H9 (cell line): Measurements from ENCODE around the gene DLG2. TPM values are rescaled to one million over a fixed set of nuclear protein-coding genes. Genes with fewer than 3 reads are reported as not detected.

Experiments used
- DNase-seq: peaks from one replicate; pipeline ENCODE4 v3.0.0-alpha.2; 2017
- H2AFZ ChIP-seq: one replicate; pipeline ENCODE4 v1.6.1; 2013; ENCODE audit warnings: mild to moderate bottlenecking, low read length, control low read depth, moderate library complexity
- H2AK5ac ChIP-seq: 2 replicates; pipeline ENCODE4 v1.6.1; 2013; ENCODE audit warnings: low read length, control low read depth, mixed read lengths; ENCODE audit not compliant: insufficient read length
- H2BK120ac ChIP-seq: one replicate; pipeline ENCODE4 v1.6.1; 2013; ENCODE audit warnings: low read depth, mild to moderate bottlenecking, low read length, control low read depth, inconsistent platforms; ENCODE audit not compliant: poor library complexity, severe bottlenecking
- H2BK12ac ChIP-seq: 2 replicates; pipeline ENCODE4 v1.6.1; 2013; ENCODE audit warnings: low read length, control low read depth, mixed read lengths, low read depth; ENCODE audit not compliant: insufficient read length
- H2BK15ac ChIP-seq: 2 replicates; pipeline ENCODE4 v1.6.1; 2013; ENCODE audit warnings: low read depth, low read length, control low read depth
- H2BK20ac ChIP-seq: one replicate; pipeline ENCODE4 v1.6.1; 2013; ENCODE audit warnings: low read depth, mild to moderate bottlenecking, low read length, control low read depth, inconsistent platforms; ENCODE audit not compliant: poor library complexity, severe bottlenecking
- H2BK5ac ChIP-seq: 2 replicates; pipeline ENCODE4 v1.6.1; 2013; ENCODE audit warnings: low read length, control low read depth, mixed read lengths; ENCODE audit not compliant: insufficient read length
- H3K14ac ChIP-seq: 2 replicates; pipeline ENCODE4 v1.6.1; 2013; ENCODE audit warnings: low read length, control low read depth; ENCODE audit not compliant: insufficient read depth
- H3K18ac ChIP-seq: 2 replicates; pipeline ENCODE4 v1.6.1; 2013; ENCODE audit warnings: low read depth, mild to moderate bottlenecking, mixed read lengths, low read length, control low read depth; ENCODE audit not compliant: insufficient read length
- H3K23ac ChIP-seq: 2 replicates; pipeline ENCODE4 v1.6.1; 2013; ENCODE audit warnings: low read length, control low read depth, mixed read lengths, low read depth; ENCODE audit not compliant: insufficient read length
- H3K23me2 ChIP-seq: 2 replicates; pipeline ENCODE4 v1.6.1; 2013; ENCODE audit warnings: low read depth, mild to moderate bottlenecking, mixed read lengths, low read length, control low read depth; ENCODE audit not compliant: insufficient read length, poor library complexity, severe bottlenecking
- H3K27ac ChIP-seq: 2 replicates; pipeline ENCODE4 v1.5.1; 2013; ENCODE audit warnings: low read length, control low read depth, mixed read lengths, low read depth; ENCODE audit not compliant: insufficient read length
- H3K27me3 ChIP-seq: 2 replicates; pipeline ENCODE4 v1.6.1; 2013; ENCODE audit warnings: low read length, control low read depth, inconsistent platforms; ENCODE audit not compliant: insufficient read depth
- H3K4ac ChIP-seq: 2 replicates; pipeline ENCODE4 v1.6.1; 2013; ENCODE audit warnings: low read depth, mild to moderate bottlenecking, control low read depth, inconsistent platforms, low read length, moderate library complexity
- H3K4me1 ChIP-seq: 2 replicates; pipeline ENCODE4 v1.6.1; 2013; ENCODE audit warnings: low read length, control low read depth, inconsistent platforms; ENCODE audit not compliant: insufficient read depth
- H3K4me2 ChIP-seq: 2 replicates; pipeline ENCODE4 v1.6.1; 2013; ENCODE audit warnings: low read length, control low read depth, mixed read lengths; ENCODE audit not compliant: insufficient read length, insufficient read depth
- H3K56ac ChIP-seq: 2 replicates; pipeline ENCODE4 v1.6.1; 2013; ENCODE audit warnings: low read depth, mild to moderate bottlenecking, mixed read lengths, low read length, control low read depth; ENCODE audit not compliant: insufficient read length
- H3K79me1 ChIP-seq: 2 replicates; pipeline ENCODE4 v1.6.1; 2013; ENCODE audit warnings: low read depth, mild to moderate bottlenecking, moderate library complexity, low read length, control low read depth, inconsistent platforms; ENCODE audit not compliant: insufficient read depth, poor library complexity, severe bottlenecking
- H3K79me2 ChIP-seq: 2 replicates; pipeline ENCODE4 v1.6.1; 2013; ENCODE audit warnings: low read length, control low read depth, inconsistent platforms; ENCODE audit not compliant: insufficient read depth
- H3K9ac ChIP-seq: 2 replicates; pipeline ENCODE4 v1.6.1; 2013; ENCODE audit warnings: low read length, control low read depth, mixed read lengths; ENCODE audit not compliant: insufficient read length; ENCODE audit errors: extremely low read depth
- H3K9me3 ChIP-seq: one replicate; pipeline ENCODE4 v1.6.1; 2013; ENCODE audit warnings: low read depth, low read length, inconsistent platforms; ENCODE audit not compliant: control insufficient read depth
- H3T11ph ChIP-seq: one replicate; pipeline ENCODE4 v1.6.1; 2013; ENCODE audit warnings: mild to moderate bottlenecking, low read length, control low read depth, inconsistent platforms
- H4K20me1 ChIP-seq: one replicate; pipeline ENCODE4 v1.6.1; 2013; ENCODE audit not compliant: control insufficient read depth, insufficient read length, insufficient read depth
- H4K5ac ChIP-seq: 2 replicates; pipeline ENCODE4 v1.6.1; 2013; ENCODE audit warnings: low read depth, mild to moderate bottlenecking, mixed read lengths, low read length, control low read depth; ENCODE audit not compliant: insufficient read length
- H4K8ac ChIP-seq: replicated peaks from 2 replicates; pipeline ENCODE4 v1.6.1; 2013; ENCODE audit warnings: low read length, control low read depth, mixed read lengths, low read depth; ENCODE audit not compliant: insufficient read length
- H4K91ac ChIP-seq: 2 replicates; pipeline ENCODE4 v1.6.1; 2013; ENCODE audit warnings: low read depth, mild to moderate bottlenecking, moderate library complexity, mixed read lengths, low read length, control low read depth; ENCODE audit not compliant: insufficient read length
- H3K27ac Mint-ChIP-seq, 3 experiments: 2 replicates in 2 of 3; 3 replicates in 1 of 3; pipeline ENCODE4 v1.8.0; 2020 to 2021; ENCODE audit warnings: mixed read lengths in 3 of 3, mild to moderate bottlenecking in 1 of 3, moderate library complexity in 1 of 3
- H3K27me3 Mint-ChIP-seq: 2 replicates; pipeline ENCODE4 v1.8.0; 2021; ENCODE audit warnings: low read depth, mild to moderate bottlenecking, moderate library complexity, mixed read lengths
- H3K36me3 Mint-ChIP-seq, 3 experiments: 2 replicates in 2 of 3; 3 replicates in 1 of 3; pipeline ENCODE4 v1.8.0; 2020 to 2021; ENCODE audit warnings: low read depth in 3 of 3, mixed read lengths in 3 of 3; ENCODE audit not compliant: insufficient read depth in 1 of 3
- H3K4me1 Mint-ChIP-seq, 2 experiments: 2 replicates each; pipeline ENCODE4 v1.8.0; 2020; ENCODE audit warnings: mixed read lengths in 2 of 2
- H3K4me3 Mint-ChIP-seq, 2 experiments: 2 replicates in 1 of 2; 3 replicates in 1 of 2; pipeline ENCODE4 v1.8.0; 2020 to 2021; ENCODE audit warnings: mild to moderate bottlenecking in 2 of 2, mixed read lengths in 2 of 2, moderate library complexity in 1 of 2
- H3K9me3 Mint-ChIP-seq, 2 experiments: 2 replicates in 1 of 2; 3 replicates in 1 of 2; pipeline ENCODE4 v1.8.0; 2020; ENCODE audit warnings: mild to moderate bottlenecking in 2 of 2, mixed read lengths in 2 of 2, moderate library complexity in 1 of 2
- CTCF ChIP-seq: fragments of 200-600 bp; sonication (generic); conservative IDR thresholded peaks from 3 replicates; pipeline ENCODE4 v1.8.0; 2021; ENCODE audit warnings: antibody characterized with exemption, mild to moderate bottlenecking
- WGBS: extraction: QIAGEN DNeasy Blood & Tissue Kit; methylation state at CpG from one replicate; pipeline ENCODE4 v1.1.7; 2013; ENCODE audit warnings: missing lambda C conversion rate, low lambda C conversion rate, mixed read lengths; ENCODE audit not compliant: insufficient read length; ENCODE audit errors: extremely low coverage; 5-methylcytosine and 5-hydroxymethylcytosine counted together
- total RNA-seq: library from RNA; stranded (reverse); gene quantifications from 2 replicates; pipeline ENCODE4 v1.2.1, GENCODE V29; 2021

The DLG2 gene
- total RNA-seq, 1 experiment from 2014 or later: 8.0 TPM

DNA sequence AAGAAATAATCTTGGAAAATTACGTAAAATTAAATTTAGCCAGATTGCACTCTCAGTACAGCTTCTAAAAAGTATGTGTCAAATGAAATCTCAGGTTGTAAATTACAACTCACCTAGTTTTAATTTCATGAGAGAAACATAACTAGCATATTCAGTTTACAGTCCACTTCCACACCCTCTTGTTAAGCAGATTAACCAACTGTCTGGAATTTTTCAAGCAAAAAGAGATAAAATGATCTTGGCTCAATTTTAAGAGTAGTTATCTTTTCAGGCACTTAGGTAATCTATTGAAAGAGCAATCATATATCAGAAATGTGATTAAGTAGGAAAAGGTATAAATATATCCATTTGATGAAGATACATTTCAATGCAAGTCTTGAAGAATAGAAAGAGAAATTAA lies 1412.6 kb downstream of the DLG2 start:
- Histone ChIP-seq H3T11ph (no peak overlapping the region), H2BK20ac (no peak overlapping the region), H3K9me3 (no peaks in the 10 kb centered on the region), H2BK120ac (no peak overlapping the region), H3K23ac (no peak overlapping the region), H4K8ac (no peak overlapping the region), H4K5ac (no peak overlapping the region), H3K27me3 (no peaks in the 10 kb centered on the region), H3K18ac (no peak overlapping the region), H3K4me2 (no peak overlapping the region), H2BK12ac (no peak overlapping the region), H3K14ac (no peak overlapping the region), H2AK5ac (no peak overlapping the region), H3K56ac (no peak overlapping the region), H3K27ac (no peak overlapping the region), H3K4ac (no peak overlapping the region), H3K23me2 (no peaks in the 10 kb centered on the region), H2BK15ac (no peak overlapping the region), H3K79me2 (no peaks in the 10 kb centered on the region), H3K79me1 (no peaks in the 10 kb centered on the region), H2AFZ (no peak overlapping the region), H4K91ac (no peak overlapping the region), H2BK5ac (no peak overlapping the region), H4K20me1 (no peaks in the 10 kb centered on the region), H3K4me1 (no peaks in the 10 kb centered on the region), H3K9ac (no peak overlapping the region)
- H3K4me1 Mint-ChIP-seq: no peaks in the 10 kb centered on the region
- H3K9me3 Mint-ChIP-seq: no peaks in the 10 kb centered on the region
- WGBS: no CpG with 5 or more reads among the region's 1 CpG
- H3K27me3 Mint-ChIP-seq: no peaks in the 10 kb centered on the region
- no peaks in the 10 kb centered on the region for H3K36me3 Mint-ChIP-seq
- no peak for DNase-seq
- no peak overlapping the region for H3K4me3 Mint-ChIP-seq
- TF ChIP-seq CTCF: no peak
- H3K27ac Mint-ChIP-seq: no peak overlapping the region
